Thymus (tissue), 11 donors: Measurements from ENCODE around the gene ZIK1. TPM values are rescaled to one million over a fixed set of nuclear protein-coding genes. Genes with fewer than 3 reads are reported as not detected.
A peak's percentile ranks its signal among the peaks of the same experiment; 100 is the strongest.

Source experiments
- DNase-seq, 9 donors: peaks; one replicate each; pipeline ENCODE4 v3.0.0-alpha.2; 2013; ENCODE audit warnings: low spot score in 9 of 9, low read depth in 6 of 9, missing footprints in 1 of 9
- H3K27ac ChIP-seq, 2 donors: one replicate each; pipeline ENCODE4 v1.5.1; 2013; ENCODE audit warnings: control low read depth in 1 of 2, low read depth in 1 of 2, low read length in 1 of 2, mild to moderate bottlenecking in 1 of 2, moderate library complexity in 1 of 2
- H3K27me3 ChIP-seq, 2 donors: one replicate each; pipeline ENCODE4 v1.5.1; 2013; ENCODE audit warnings: low read length in 1 of 2; ENCODE audit not compliant: control insufficient read depth in 2 of 2, insufficient read depth in 1 of 2
- H3K36me3 ChIP-seq, 2 donors: one replicate each; pipeline ENCODE4 v1.5.1; 2013; ENCODE audit warnings: low read length in 1 of 2, mild to moderate bottlenecking in 1 of 2, moderate library complexity in 1 of 2; ENCODE audit not compliant: control insufficient read depth in 2 of 2, insufficient read depth in 2 of 2
- H3K4me1 ChIP-seq, 2 donors: one replicate each; pipeline ENCODE4 v1.5.1; 2013; ENCODE audit warnings: low read length in 2 of 2; ENCODE audit not compliant: control insufficient read depth in 2 of 2, insufficient read depth in 2 of 2
- H3K4me3 ChIP-seq, 2 donors: one replicate each; pipeline ENCODE4 v1.5.1; 2013; ENCODE audit warnings: low read length in 2 of 2, control low read depth in 1 of 2, mild to moderate bottlenecking in 1 of 2
- H3K9me3 ChIP-seq, 2 donors: one replicate each; pipeline ENCODE4 v1.5.1; 2013; ENCODE audit warnings: low read length in 1 of 2, mild to moderate bottlenecking in 1 of 2; ENCODE audit not compliant: control insufficient read depth in 2 of 2, insufficient read depth in 1 of 2
- WGBS: extraction: QIAGEN DNeasy Blood & Tissue Kit; methylation state at CpG from one replicate; pipeline ENCODE4 v1.1.7; 2013; 5-methylcytosine and 5-hydroxymethylcytosine counted together
- polyA plus RNA-seq: library from polyadenylated mRNA; stranded (reverse); fragments of 200-250 nt; gene quantifications from one replicate; pipeline ENCODE4 v1.2.3, GENCODE V29; 2013
- total RNA-seq: library from RNA; stranded (reverse); fragments of 120-200 nt; gene quantifications from one replicate; pipeline ENCODE4 v1.2.4, GENCODE V29; 2013
- donor health status: healthy.

ZIK1 gene
- total and polyA plus RNA-seq, 2 donors = 6.0 to 12.2 TPM

GRCh38 chr19:57587529-57587928 lies 3.6 kb downstream of the ZIK1 start:
- Histone ChIP-seq H3K36me3 (peaks cover 37 to 44% of the 10 kb centered on the region in 2 donors), H3K27ac (no peak overlapping the region), H3K4me3 (no peak overlapping the region), H3K4me1 (peaks cover 9 to 16% of the 10 kb centered on the region in 2 donors), H3K27me3 (no peaks in the 10 kb centered on the region), H3K9me3 (peaks cover 36 to 74% of the 10 kb centered on the region in 2 donors)
- DNase-seq = no peak
- WGBS = 96% methylated on average over 1 of the region's 1 CpG

- Histone ChIP-seq H3K4me1 (peaks cover 8 to 10% of the 10 kb centered on the region in 2 donors), H3K27ac (no peak overlapping the region), H3K27me3 (no peaks in the 10 kb centered on the region), H3K4me3 (peak overlapping the region; percentile 76 to 92), H3K36me3 (peaks cover 0 to 12% of the 10 kb centered on the region in 2 donors), H3K9me3 (peaks cover 5 to 7% of the 10 kb centered on the region in 2 donors)
- WGBS = 62% methylated on average over 8 of the region's 8 CpGs
- DNase-seq = no peak
These were observed 15.4 kb downstream of the ZIK1 start for GRCh38 chr19:57599377-57599760.

- Histone ChIP-seq H3K27me3 (no peaks in the 10 kb centered on the region), H3K36me3 (peaks cover 5 to 16% of the 10 kb centered on the region in 2 donors), H3K27ac (no peak within 1 kb of the TSS), H3K4me3 (peak within 1 kb of the TSS; percentile 76 to 92), H3K4me1 (peaks cover 8 to 10% of the 10 kb centered on the region in 2 donors), H3K9me3 (peaks cover 5 to 6% of the 10 kb centered on the region in 2 donors)
- under 1% methylated on average over 53 of the region's 53 CpGs for WGBS
- DNase-seq = peak; percentile 65 to 90 (median 78)
These were observed 15.9 kb downstream of the ZIK1 start, which contains the start of gene ZNF530 for GRCh38 chr19:57599761-57600383. ZNF530 (plus strand) TSS chr19:57599885; CDS start chr19:57604346, 4,461 bp downstream.

GRCh38 chr19:57606931-57607330 lies 23.0 kb downstream of the ZIK1 start:
- H3K27ac ChIP-seq = no peak overlapping the region
- peaks cover 10 to 14% of the 10 kb centered on the region in 2 donors for H3K9me3 ChIP-seq
- no peaks in the 10 kb centered on the region for H3K4me1 ChIP-seq
- 98% methylated on average over 5 of the region's 5 CpGs for WGBS
- no peak overlapping the region for H3K4me3 ChIP-seq
- no peak for DNase-seq
- H3K27me3 ChIP-seq = no peaks in the 10 kb centered on the region
- H3K36me3 ChIP-seq = peaks cover 24 to 50% of the 10 kb centered on the region in 2 donors

GRCh38 chr19:57611113-57611512 lies 27.2 kb downstream of the ZIK1 start:
- no peak overlapping the region for H3K4me3 ChIP-seq
- H3K27ac ChIP-seq = no peak overlapping the region
- no peaks in the 10 kb centered on the region for H3K27me3 ChIP-seq
- peaks cover 7 to 8% of the 10 kb centered on the region in 2 donors for H3K4me1 ChIP-seq
- no peak for DNase-seq
- 93% methylated on average over 4 of the region's 4 CpGs for WGBS
- H3K9me3 ChIP-seq = peaks cover 17 to 24% of the 10 kb centered on the region in 2 donors
- H3K36me3 ChIP-seq = peaks cover 13 to 32% of the 10 kb centered on the region in 2 donors

- peaks cover 36 to 50% of the 10 kb centered on the region in 2 donors for H3K9me3 ChIP-seq
- DNase-seq = peak; percentile 83 to 96 (median 90)
- H3K4me1 ChIP-seq = peaks cover 7 to 8% of the 10 kb centered on the region in 2 donors
These were observed 30.2 kb downstream of the ZIK1 start, which contains the start of gene ZNF134 for GRCh38 chr19:57613941-57614743. ZNF134 (plus strand) TSS chr19:57614242; CDS start chr19:57619469, 5,227 bp downstream.

GRCh38 chr19:57615346-57615745 lies 31.4 kb downstream of the ZIK1 start:
- Histone ChIP-seq H3K9me3 (peaks cover 47 to 57% of the 10 kb centered on the region in 2 donors), H3K4me1 (peaks cover 7 to 8% of the 10 kb centered on the region in 2 donors), H3K36me3 (peaks cover 47 to 52% of the 10 kb centered on the region in 2 donors), H3K4me3 (peak overlapping the region in 1 of 2 donors; percentile 79), H3K27ac (no peak overlapping the region), H3K27me3 (no peaks in the 10 kb centered on the region)
- DNase-seq = no peak
- WGBS = 98% methylated on average over 3 of the region's 3 CpGs

More at GRCh38 chr19:57613941-57614743, 30.2 kb downstream of the ZIK1 start, which contains the start of gene ZNF134:
- Histone ChIP-seq H3K36me3 (peaks cover 35 to 40% of the 10 kb centered on the region in 2 donors), H3K4me3 (peak within 1 kb of the TSS; percentile 79 to 84), H3K27ac (peak within 1 kb of the TSS; percentile 32 to 68), H3K27me3 (no peaks in the 10 kb centered on the region)
- 3% methylated on average over 64 of the region's 64 CpGs for WGBS

GRCh38 chr19:57620673-57621348 lies 36.9 kb downstream of the ZIK1 start:
- Histone ChIP-seq H3K27me3 (no peaks in the 10 kb centered on the region), H3K36me3 (peaks cover 74 to 78% of the 10 kb centered on the region in 2 donors), H3K4me1 (no peaks in the 10 kb centered on the region), H3K9me3 (peaks cover 63 to 75% of the 10 kb centered on the region in 2 donors), H3K4me3 (no peak overlapping the region), H3K27ac (no peak overlapping the region)
- DNase-seq = peak in 1 of 9 donors; percentile 22
- 98% methylated on average over 10 of the region's 10 CpGs for WGBS
